ENCODE results near the gene SKP2. TPM values are rescaled to one million over a fixed set of nuclear protein-coding genes. Genes with fewer than 3 reads are reported as not detected.

The SKP2 gene
- polyA plus RNA-seq (2011; rRNA removed) (13.7 and 23.4 TPM in 2 replicates), polyA plus RNA-seq (2017; fragmentation: RNase III; extraction: RNeasy Plus Mini Kit Qiagen cat#74134 plus additional on column Dnase treatment) (11.4 to 12.4 TPM (median 12.4 TPM) in 3 replicates), polyA minus RNA-seq (2011; rRNA and poly(A)+ RNA removed) (24.2 and 24.5 TPM in 2 replicates)
- 14.1 and 15.8 TPM in 2 replicates for polyA plus RNA-seq (2012; cell fraction: cytosol; rRNA removed)
- 9.3 and 13.8 TPM in 2 replicates for polyA plus RNA-seq (2012; cell fraction: nucleus; rRNA removed)

DNA sequence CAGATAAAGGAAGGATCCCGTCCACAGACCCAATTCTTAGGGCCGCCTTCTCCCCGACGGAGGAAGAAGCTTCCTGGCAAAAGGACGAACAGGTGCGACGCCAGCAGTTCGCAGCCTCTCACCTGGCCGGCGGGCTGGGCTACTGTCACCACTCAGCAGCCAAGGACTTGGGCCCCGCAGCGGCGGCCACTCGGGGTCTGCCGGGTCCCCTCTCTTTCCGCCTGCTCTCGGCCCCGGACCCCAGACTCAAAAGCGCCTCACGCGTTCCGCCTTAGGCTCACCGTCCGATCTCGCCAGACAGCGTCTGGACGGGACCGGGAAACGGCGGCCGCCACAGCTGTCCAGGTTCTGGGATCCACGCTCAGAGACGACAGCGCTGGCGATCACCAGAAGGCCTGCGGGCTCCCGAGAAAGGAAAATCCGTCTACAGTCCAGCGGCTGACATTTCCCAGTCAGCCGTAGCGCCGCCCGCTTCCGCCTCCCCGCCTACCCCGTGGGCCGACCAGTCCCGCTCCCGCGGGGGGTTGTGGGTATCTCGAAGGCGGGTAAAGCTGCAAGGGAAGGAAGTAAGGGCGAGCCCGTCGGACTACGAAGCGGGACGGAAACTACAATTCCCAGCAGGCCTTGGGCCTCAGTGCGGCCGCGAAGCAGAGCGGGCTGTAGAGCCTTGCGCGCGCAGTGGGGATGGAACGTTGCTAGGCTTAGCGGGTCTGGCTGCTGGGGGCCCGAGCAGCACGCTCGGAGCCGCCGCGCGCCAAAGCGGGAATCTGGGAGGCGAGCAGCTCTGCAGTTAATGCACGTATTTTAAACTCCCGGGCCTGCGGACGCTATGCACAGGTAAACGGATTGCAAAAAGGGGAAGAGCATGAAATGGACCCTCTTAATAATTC, at the start of gene SKP2, which contains the start of gene LMBRD2:
TSS of gene SKP2 (plus strand) at position 678 of the 890 bp plus-strand sequence. CDS start at position 830, 152 bp downstream.
TSS of gene LMBRD2 (minus strand) at position 454 of the 890 bp plus-strand sequence. CDS start 8,538 bp downstream, outside the sequence.
- peak within 1 kb of the TSS; percentile 79 to 89 for H3K27ac ChIP-seq
- WGBS (ENCODE audit: missing lambda C conversion rate): 2% methylated on average over 58 of the region's 81 CpGs
- H3K4me1 ChIP-seq: peaks cover 7% of the 10 kb centered on the region; the same call in 1 of the 3 replicates
- H3K4me2 ChIP-seq: peak within 1 kb of the TSS; percentile 81
- ChIA-PET POLR2A (interaction anchor here (0.5 to 2.0 kb wide), 3 partner anchors 41 to 92 kb away, joined by 3 to 19 read pairs (median 6); partner anchors contain the start of gene NADK2), CTCF (interaction anchor here (0.5 to 2.9 kb wide), 5 partner anchors 14 to 722 kb away, joined by 3 to 10 read pairs (median 4); partner anchors contain the start of genes NADK2 and RANBP3L)
- peak; percentile 49 for FAIRE-seq
- peak within 1 kb of the TSS; percentile 78 for H3K4me3 ChIP-seq
- ATAC-seq: peak; percentile 98 to 99
- no peaks in the 10 kb centered on the region for H3K9me3 ChIP-seq
- TF ChIP-seq TP53 (CRISPR knock-in tag; IDR thresholded peaks at IDR 0.05) (no peak), MYC (IDR thresholded peaks at IDR 0.05; ENCODE audit: borderline replicate concordance, low read length) (0 out of 2 replicates have a peak, but pooled peaks have one; percentile 13), EHMT2 (IDR thresholded peaks at IDR 0.05; ENCODE audit: low read depth) (no peak), NPAS2 (CRISPR knock-in tag; IDR thresholded peaks at IDR 0.05; ENCODE audit: borderline replicate concordance) (no peak), ESRRA (IDR thresholded peaks at IDR 0.05; ENCODE audit: borderline replicate concordance, low read length) (no peak), SMC3 (IDR thresholded peaks at IDR 0.05) (no peak), E2F6 (IDR thresholded peaks at IDR 0.05; ENCODE audit: borderline replicate concordance, low read depth) (peak; percentile 70), POLR2A (IDR thresholded peaks at IDR 0.05; ENCODE audit: low read length) (peak; percentile 82), PHF8 (IDR thresholded peaks at IDR 0.05; ENCODE audit: borderline replicate concordance, low read depth) (peak; percentile 59), MAZ (IDR thresholded peaks at IDR 0.05; ENCODE audit: borderline replicate concordance, low read depth, low read length) (no peak), BHLHE40 (IDR thresholded peaks at IDR 0.05; ENCODE audit: low read depth, low read length) (no peak), JUN (IDR thresholded peaks at IDR 0.05) (peak; percentile 47 to 66; a peak in 1 of 5 replicates), TFCP2L1 (CRISPR knock-in tag; IDR thresholded peaks at IDR 0.05) (no peak), HOXA7 (CRISPR knock-in tag; IDR thresholded peaks at IDR 0.05) (no peak), JUNB (IDR thresholded peaks at IDR 0.05) (no peak), REST (IDR thresholded peaks at IDR 0.05) (no peak), KDM5A (IDR thresholded peaks at IDR 0.05) (peak; percentile 46; the same call in 1 of the 2 replicates), ZSCAN20 (CRISPR knock-in tag; IDR thresholded peaks at IDR 0.05) (no peak), FOSB (CRISPR knock-in tag; IDR thresholded peaks at IDR 0.05) (no peak)
- TF ChIP-seq, protein P1, sequence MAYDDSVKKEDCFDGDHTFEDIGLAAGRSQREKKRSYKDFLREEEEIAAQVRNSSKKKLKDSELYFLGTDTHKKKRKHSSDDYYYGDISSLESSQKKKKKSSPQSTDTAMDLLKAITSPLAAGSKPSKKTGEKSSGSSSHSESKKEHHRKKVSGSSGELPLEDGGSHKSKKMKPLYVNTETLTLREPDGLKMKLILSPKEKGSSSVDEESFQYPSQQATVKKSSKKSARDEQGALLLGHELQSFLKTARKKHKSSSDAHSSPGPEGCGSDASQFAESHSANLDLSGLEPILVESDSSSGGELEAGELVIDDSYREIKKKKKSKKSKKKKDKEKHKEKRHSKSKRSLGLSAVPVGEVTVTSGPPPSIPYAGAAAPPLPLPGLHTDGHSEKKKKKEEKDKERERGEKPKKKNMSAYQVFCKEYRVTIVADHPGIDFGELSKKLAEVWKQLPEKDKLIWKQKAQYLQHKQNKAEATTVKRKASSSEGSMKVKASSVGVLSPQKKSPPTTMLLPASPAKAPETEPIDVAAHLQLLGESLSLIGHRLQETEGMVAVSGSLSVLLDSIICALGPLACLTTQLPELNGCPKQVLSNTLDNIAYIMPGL (CRISPR knock-in tag; IDR thresholded peaks at IDR 0.05; ENCODE audit: borderline replicate concordance): no peak
- TF ChIP-seq, protein P2, sequence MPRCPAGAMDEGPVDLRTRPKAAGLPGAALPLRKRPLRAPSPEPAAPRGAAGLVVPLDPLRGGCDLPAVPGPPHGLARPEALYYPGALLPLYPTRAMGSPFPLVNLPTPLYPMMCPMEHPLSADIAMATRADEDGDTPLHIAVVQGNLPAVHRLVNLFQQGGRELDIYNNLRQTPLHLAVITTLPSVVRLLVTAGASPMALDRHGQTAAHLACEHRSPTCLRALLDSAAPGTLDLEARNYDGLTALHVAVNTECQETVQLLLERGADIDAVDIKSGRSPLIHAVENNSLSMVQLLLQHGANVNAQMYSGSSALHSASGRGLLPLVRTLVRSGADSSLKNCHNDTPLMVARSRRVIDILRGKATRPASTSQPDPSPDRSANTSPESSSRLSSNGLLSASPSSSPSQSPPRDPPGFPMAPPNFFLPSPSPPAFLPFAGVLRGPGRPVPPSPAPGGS (IDR thresholded peaks at IDR 0.05): peak; percentile 25; the same call in 1 of the 3 replicates
- peak; percentile 95 for DNase-seq (ENCODE audit: low read depth in 1 of 2, low spot score in 1 of 2)

Data from A549 (cell line).